Right lobe of liver (tissue), 6 donors: ENCODE measurements around the gene PC. TPM values are rescaled to one million over a fixed set of nuclear protein-coding genes. Genes with fewer than 3 reads are reported as not detected.

Experiments used
- ATAC-seq, 4 donors: fragments of 200-7000 bp; cut with Tn5 transposase; one replicate each; pipeline ENCODE4 v1.9.1; 2020; ENCODE audit warnings: mild to moderate bottlenecking in 4 of 4, moderate library complexity in 4 of 4
- DNase-seq, 3 donors: peaks; one replicate each; pipeline ENCODE4 v3.0.0-alpha.2; 2020
- H3K27ac ChIP-seq, 3 donors: fragments of 200-600 bp; one replicate each; pipeline ENCODE4 v1.8.0; 2022
- H3K27me3 ChIP-seq, 2 donors: fragments of 200-600 bp; one replicate each; pipeline ENCODE4 v1.8.0; 2022
- H3K36me3 ChIP-seq, 4 donors: fragments of 200-600 bp; sonication (generic) in 1 of 4; one replicate each; pipeline versions ENCODE4 v1.5.1 to v1.8.0; 2017 to 2022; ENCODE audit warnings: control low read depth in 1 of 4
- H3K4me1 ChIP-seq, 4 donors: fragments of 200-600 bp; sonication (generic) in 1 of 4; one replicate each; pipeline versions ENCODE4 v1.5.1 to v1.8.0; 2017 to 2022; ENCODE audit warnings: control low read depth in 1 of 4
- H3K4me3 ChIP-seq, 3 donors: fragments of 200-600 bp; one replicate each; pipeline ENCODE4 v1.8.0; 2022
- H3K9me3 ChIP-seq, 4 donors: fragments of 200-600 bp; sonication (generic) in 1 of 4; one replicate each; pipeline versions ENCODE4 v1.5.1 to v1.8.0; 2017 to 2022; ENCODE audit warnings: control low read depth in 1 of 4
- CTCF ChIP-seq, 4 donors: fragments of 200-600 bp in 3 of 4; fragments of 450-650 bp in 1 of 4; IDR thresholded peaks; one replicate each; pipeline versions ENCODE4 v1.5.1 to v1.8.0; 2016 to 2022; ENCODE audit warnings: antibody characterized with exemption in 4 of 4, mild to moderate bottlenecking in 2 of 4
- POLR2A ChIP-seq: fragments of 450-650 bp; IDR thresholded peaks from one replicate; pipeline ENCODE4 v1.6.1; 2017; ENCODE audit warnings: antibody characterized with exemption, mild to moderate bottlenecking
- WGBS: methylation state at CpG from one replicate; pipeline ENCODE4 v1.1.6; 2018; ENCODE audit warnings: low coverage, low lambda C conversion rate; ENCODE audit not compliant: insufficient coverage; ENCODE audit errors: missing lambda C conversion rate; 5-methylcytosine and 5-hydroxymethylcytosine counted together
- intact Hi-C, 2 donors: fragments of 100-400 bp; cut with DNase I; formaldehyde crosslinking; loops; one replicate each; pipeline versions ENCODE4 v1.11.2 to v1.14.1; 2022
- total RNA-seq, 6 experiments: library from RNA; depleted of rRNA in 2 of 6; stranded (reverse); fragments of >200 nt in 2 of 6; fragmentation: NEBNext Ultra II Directional in 3 of 6; extraction: Animal tissue kit (Norgen Biotek cat#: 25700) in 3 of 6; gene quantifications; one replicate each; pipeline versions ENCODE4 v1.1.0 to v1.2.4, GENCODE V29; 2016 to 2023
- donor health status: DM: no; HTN: yes; CAD: no.
- donor health status: DM: no; HTN: no; CAD: no.
- donor health status: DM: no; HTN: no; CAD: no.
- donor health status: DM: no; HTN: yes; CAD: no.
- donor health status: DM: no; HTN: yes; CAD: no.

The PC gene
- total RNA-seq, 6 experiments from 2014 or later = 265 to 457 (median 317) TPM

- no peak for TF ChIP-seq CTCF (IDR thresholded peaks at IDR 0.05)
- no peak for TF ChIP-seq POLR2A
- DNase-seq = peak in 2 of 3 donors; percentile 23 to 57
- intact Hi-C loops = loop anchor here in 1 of 2 donors (10.0 kb wide), 1 partner anchor 86 kb away; no protein-coding TSS in a partner anchor
- no peaks in the 10 kb centered on the region for H3K27me3 ChIP-seq
- peaks cover 0 to 40% (median 14%) of the 10 kb centered on the region in 4 donors for H3K36me3 ChIP-seq
- no peak overlapping the region for H3K27ac ChIP-seq
- H3K4me1 ChIP-seq = peaks cover 0 to 9% (median 0%) of the 10 kb centered on the region in 4 donors
- 87% methylated on average over 9 of the region's 29 CpGs for WGBS
- no peak overlapping the region for H3K4me3 ChIP-seq
- no peaks in the 10 kb centered on the region for H3K9me3 ChIP-seq
- ATAC-seq = no peak
Observed at GRCh38 chr11:66858939-66859685, 99.1 kb downstream of the PC start.

DNA sequence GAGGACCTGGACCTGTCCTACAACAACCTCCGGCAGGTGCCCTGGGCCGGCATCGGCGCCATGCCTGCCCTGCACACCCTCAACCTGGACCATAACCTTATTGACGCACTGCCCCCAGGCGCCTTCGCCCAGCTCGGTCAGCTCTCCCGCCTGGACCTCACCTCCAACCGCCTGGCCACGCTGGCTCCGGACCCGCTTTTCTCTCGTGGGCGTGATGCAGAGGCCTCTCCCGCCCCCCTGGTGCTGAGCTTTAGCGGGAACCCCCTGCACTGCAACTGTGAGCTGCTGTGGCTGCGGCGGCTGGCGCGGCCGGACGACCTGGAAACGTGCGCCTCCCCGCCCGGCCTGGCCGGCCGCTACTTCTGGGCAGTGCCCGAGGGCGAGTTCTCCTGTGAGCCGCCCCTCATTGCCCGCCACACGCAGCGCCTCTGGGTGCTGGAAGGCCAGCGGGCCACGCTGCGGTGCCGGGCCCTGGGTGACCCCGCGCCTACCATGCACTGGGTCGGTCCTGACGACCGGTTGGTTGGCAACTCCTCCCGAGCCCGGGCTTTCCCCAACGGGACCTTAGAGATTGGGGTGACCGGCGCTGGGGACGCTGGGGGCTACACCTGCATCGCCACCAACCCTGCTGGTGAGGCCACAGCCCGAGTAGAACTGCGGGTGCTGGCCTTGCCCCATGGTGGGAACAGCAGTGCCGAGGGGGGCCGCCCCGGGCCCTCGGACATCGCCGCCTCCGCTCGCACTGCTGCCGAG lies 99.8 kb downstream of the PC start:
- no peak overlapping the region for H3K27ac ChIP-seq
- peaks cover 0 to 9% (median 0%) of the 10 kb centered on the region in 4 donors for H3K4me1 ChIP-seq
- no peak overlapping the region for H3K4me3 ChIP-seq
- WGBS = 20% methylated on average over 1 of the region's 62 CpGs
- no peaks in the 10 kb centered on the region for H3K27me3 ChIP-seq
- intact Hi-C loops = loop anchor here in 1 of 2 donors (10.0 kb wide), 1 partner anchor 86 kb away; no protein-coding TSS in a partner anchor
- ATAC-seq = peak in 2 of 4 donors; percentile 2
- H3K9me3 ChIP-seq = no peaks in the 10 kb centered on the region
- H3K36me3 ChIP-seq = peaks cover 0 to 33% (median 10%) of the 10 kb centered on the region in 4 donors
- peak in 2 of 3 donors; percentile 31 to 62 for DNase-seq
- no peak for TF ChIP-seq POLR2A
- TF ChIP-seq CTCF (IDR thresholded peaks at IDR 0.05) = no peak

GRCh38 chr11:66857927-66858185 lies 100.3 kb downstream of the PC start:
- ATAC-seq (no peak), DNase-seq (peak in 1 of 3 donors; percentile 41)
- H3K27me3 ChIP-seq = no peaks in the 10 kb centered on the region
- intact Hi-C loops = loop anchor here in 1 of 2 donors (10.0 kb wide), 1 partner anchor 87 kb away; no protein-coding TSS in a partner anchor
- H3K4me3 ChIP-seq = no peak overlapping the region
- TF ChIP-seq CTCF (IDR thresholded peaks at IDR 0.05) (no peak), POLR2A (no peak)
- H3K27ac ChIP-seq = no peak overlapping the region
- no peaks in the 10 kb centered on the region for H3K9me3 ChIP-seq
- H3K36me3 ChIP-seq = peaks cover 0 to 28% (median 8%) of the 10 kb centered on the region in 4 donors
- peaks cover 0 to 9% (median 0%) of the 10 kb centered on the region in 4 donors for H3K4me1 ChIP-seq
- WGBS = no CpG with 5 or more reads among the region's 19 CpGs

GRCh38 chr11:66857234-66857926 lies 100.8 kb downstream of the PC start:
- H3K36me3 ChIP-seq = peaks cover 0 to 25% (median 6%) of the 10 kb centered on the region in 4 donors
- no peak overlapping the region for H3K27ac ChIP-seq
- DNase-seq = peak in 2 of 3 donors; percentile 27 to 55
- no peaks in the 10 kb centered on the region for H3K9me3 ChIP-seq
- peak in 1 of 4 donors; percentile 1 for ATAC-seq
- no CpG with 5 or more reads among the region's 47 CpGs for WGBS
- TF ChIP-seq CTCF (IDR thresholded peaks at IDR 0.05) (no peak), POLR2A (no peak)
- H3K4me1 ChIP-seq = peaks cover 0 to 9% (median 0%) of the 10 kb centered on the region in 4 donors
- H3K4me3 ChIP-seq = peak overlapping the region in 1 of 3 donors; percentile 54
- H3K27me3 ChIP-seq = no peaks in the 10 kb centered on the region
- intact Hi-C loops = loop anchor here in 1 of 2 donors (10.0 kb wide), 1 partner anchor 87 kb away; no protein-coding TSS in a partner anchor
